T-cell (primary cell): Measurements from ENCODE around the gene LGALSL. TPM values are rescaled to one million over a fixed set of nuclear protein-coding genes. Genes with fewer than 3 reads are reported as not detected.

Experiments used
- ATAC-seq, 4 experiments: fragments of 200-7000 bp in 3 of 4; fragments of 150-1000 bp in 1 of 4; cut with Tn5 transposase; replicated peaks in 1 of 4; 1 replicate in 3 of 4; 2 replicates in 1 of 4; pipeline ENCODE4 v1.10.0; 2021; ENCODE audit warnings: moderate library complexity in 3 of 4, mild to moderate bottlenecking in 2 of 4, moderate number of reproducible peaks in 1 of 4
- CTCF ChIA-PET, 2 donors: fragments of 300-600 bp; sonication (Branson Sonifier 250); formaldehyde crosslinking; loops; one replicate each; lab custom pipeline; 2022; ENCODE audit warnings: antibody characterized with exemption in 2 of 2; lab: Charles Lee
- POLR2A ChIA-PET, 2 donors: fragments of 300-600 bp; sonication (Branson Sonifier 250); formaldehyde crosslinking; loops; one replicate each; lab custom pipeline; 2022; ENCODE audit warnings: antibody characterized with exemption in 2 of 2; lab: Charles Lee
- DNase-seq, 35 experiments: peaks; one replicate each; pipeline versions ENCODE4 v3.0.0 to v3.0.0-alpha.2; 2013 to 2023
- H3K27ac ChIP-seq: one replicate; pipeline ENCODE4 v1.5.1; 2013; ENCODE audit warnings: low read length
- H3K27me3 ChIP-seq, 2 experiments: replicated peaks in 1 of 2; 1 replicate in 1 of 2; 2 replicates in 1 of 2; pipeline versions ENCODE4 v1.6.1 to v1.7.0; 2013; ENCODE audit warnings: low read length in 1 of 2, mixed read lengths in 1 of 2; ENCODE audit not compliant: control insufficient read depth in 2 of 2, insufficient read depth in 2 of 2; ENCODE audit errors: extremely low read depth in 1 of 2
- H3K36me3 ChIP-seq, 2 donors: 1 replicate in 1 of 2; 2 replicates in 1 of 2; pipeline versions ENCODE4 v1.6.1 to v1.7.0; 2013; ENCODE audit warnings: low read length in 1 of 2; ENCODE audit not compliant: control insufficient read depth in 2 of 2, insufficient read depth in 1 of 2; ENCODE audit errors: extremely low read depth in 1 of 2
- H3K4me1 ChIP-seq, 2 experiments: 1 replicate in 1 of 2; 2 replicates in 1 of 2; pipeline versions ENCODE4 v1.6.1 to v1.7.0; 2013; ENCODE audit warnings: low read length in 2 of 2, mixed read lengths in 1 of 2; ENCODE audit not compliant: insufficient read depth in 2 of 2, control insufficient read depth in 1 of 2; ENCODE audit errors: extremely low read depth in 1 of 2
- H3K4me3 ChIP-seq, 2 donors: 1 replicate in 1 of 2; 2 replicates in 1 of 2; pipeline versions ENCODE4 v1.5.1 to v1.7.0; 2013; ENCODE audit warnings: mild to moderate bottlenecking in 2 of 2, low read length in 1 of 2, moderate library complexity in 1 of 2; ENCODE audit not compliant: control insufficient read depth in 1 of 2; ENCODE audit errors: extremely low read depth in 1 of 2
- H3K9me3 ChIP-seq: 2 replicates; pipeline ENCODE4 v1.7.0; 2013
- H3K27ac Mint-ChIP-seq, 2 donors: one replicate each; pipeline ENCODE4 v1.8.0; 2020 to 2021; ENCODE audit warnings: mild to moderate bottlenecking in 2 of 2, mixed read lengths in 2 of 2
- H3K27me3 Mint-ChIP-seq, 2 donors: one replicate each; pipeline ENCODE4 v1.8.0; 2021 to 2022; ENCODE audit warnings: mixed read lengths in 2 of 2
- H3K36me3 Mint-ChIP-seq: one replicate; pipeline ENCODE4 v1.8.0; 2021; ENCODE audit warnings: mixed read lengths
- H3K4me1 Mint-ChIP-seq, 3 donors: one replicate each; pipeline ENCODE4 v1.8.0; 2020 to 2022; ENCODE audit warnings: mixed read lengths in 3 of 3, mild to moderate bottlenecking in 1 of 3
- H3K4me3 Mint-ChIP-seq, 3 donors: one replicate each; pipeline ENCODE4 v1.8.0; 2020 to 2022; ENCODE audit warnings: mild to moderate bottlenecking in 3 of 3, mixed read lengths in 3 of 3, moderate library complexity in 3 of 3
- H3K9me3 Mint-ChIP-seq, 3 donors: one replicate each; pipeline ENCODE4 v1.8.0; 2020 to 2022; ENCODE audit warnings: mixed read lengths in 3 of 3
- WGBS: methylation state at CpG from one replicate; pipeline ENCODE4 v1.1.5; 2013; ENCODE audit warnings: missing lambda C conversion rate; ENCODE audit not compliant: insufficient coverage; 5-methylcytosine and 5-hydroxymethylcytosine counted together
- total RNA-seq, 35 experiments: library from RNA in 6 of 35; stranded (reverse) in 6 of 35; fragments of 120-200 nt in 1 of 35; gene quantifications; one replicate each; pipeline versions ENCODE4 v1.2.1 to v1.2.4 and lab custom pipeline; 2013 to 2026

The LGALSL gene
- total RNA-seq, 5 donors from 2014 or later (not counting 1 experiment from before 2014, with no cell fraction given) = 0.21 to 1.0 (median 0.57) TPM

- H3K4me3 Mint-ChIP-seq = no peak overlapping the region
- H3K27me3 Mint-ChIP-seq = peaks cover 0 to 2% of the 10 kb centered on the region in 2 donors
- H3K9me3 ChIP-seq = no peaks in the 10 kb centered on the region
- ATAC-seq (no peak), DNase-seq (no peak)
- ChIA-PET POLR2A (no interaction called here), CTCF (no interaction called here)
- H3K36me3 Mint-ChIP-seq = no peaks in the 10 kb centered on the region
- H3K4me1 ChIP-seq = peaks cover 0 to 5% of the 10 kb centered on the region in 2 experiments
- peaks cover 0 to 11% of the 10 kb centered on the region in 2 experiments for H3K27me3 ChIP-seq
- no peak overlapping the region for H3K4me3 ChIP-seq
- WGBS = 90% methylated on average over 3 of the region's 3 CpGs
- H3K9me3 Mint-ChIP-seq = no peaks in the 10 kb centered on the region
- H3K4me1 Mint-ChIP-seq = peaks cover 0 to 7% (median 6%) of the 10 kb centered on the region in 3 donors
- no peaks in the 10 kb centered on the region for H3K36me3 ChIP-seq
- H3K27ac Mint-ChIP-seq = no peak overlapping the region
- no peak overlapping the region for H3K27ac ChIP-seq
Observed at GRCh38 chr2:64459575-64459974, 5.6 kb downstream of the LGALSL start.

GRCh38 chr2:64460330-64460729, 6.4 kb downstream of the LGALSL start:
- Histone ChIP-seq H3K4me1 (no peaks in the 10 kb centered on the region), H3K27ac (no peak overlapping the region), H3K36me3 (no peaks in the 10 kb centered on the region), H3K27me3 (peaks cover 0 to 6% of the 10 kb centered on the region in 2 experiments), H3K4me3 (no peak overlapping the region), H3K9me3 (no peaks in the 10 kb centered on the region)
- Mint-ChIP-seq H3K4me1 (peaks cover 0 to 2% (median under 1%) of the 10 kb centered on the region in 3 donors), H3K4me3 (no peak overlapping the region), H3K27ac (no peak overlapping the region), H3K36me3 (no peaks in the 10 kb centered on the region), H3K27me3 (peaks cover 0 to 2% of the 10 kb centered on the region in 2 donors), H3K9me3 (no peaks in the 10 kb centered on the region)
- no peak for DNase-seq
- ChIA-PET POLR2A (no interaction called here), CTCF (no interaction called here)
- no CpG with 5 or more reads among the region's 3 CpGs for WGBS
- no peak for ATAC-seq

DNA sequence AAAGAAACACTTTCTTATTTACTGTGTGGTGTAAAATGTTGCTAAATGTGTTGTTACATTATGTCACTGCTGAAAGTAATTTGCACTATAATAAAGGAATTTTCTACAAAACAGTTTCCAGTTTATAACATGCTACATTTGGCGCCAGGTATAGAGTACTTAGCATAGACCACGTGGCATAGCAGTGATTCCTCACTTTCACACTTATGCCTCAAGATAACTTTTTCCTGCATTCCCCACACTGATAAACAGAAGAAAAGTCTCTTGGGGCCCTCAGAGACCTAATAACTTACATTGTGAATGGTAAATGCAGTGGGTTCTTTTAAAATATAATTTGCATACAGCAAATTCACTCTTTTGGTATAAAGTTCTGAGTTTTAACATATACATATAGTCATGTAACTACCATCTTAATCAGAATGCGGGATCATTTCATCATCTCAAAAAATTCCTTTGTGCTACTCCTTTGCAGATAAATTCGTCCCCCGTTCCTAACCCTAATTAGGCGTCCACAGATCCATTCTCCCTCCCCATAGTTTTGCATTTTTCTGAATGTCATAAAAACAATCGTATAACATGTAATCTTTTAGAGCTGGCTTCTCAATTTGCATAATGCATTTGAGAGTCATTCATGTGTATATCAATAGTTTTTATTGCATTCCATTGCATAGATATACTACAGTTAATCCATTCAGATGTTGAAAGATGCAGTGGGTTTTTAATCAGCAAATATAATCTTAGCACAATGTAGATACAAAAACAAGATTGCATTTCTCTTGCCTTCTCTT, 7.5 kb downstream of the LGALSL start:
- H3K4me1 Mint-ChIP-seq = no peaks in the 10 kb centered on the region
- H3K36me3 Mint-ChIP-seq = no peaks in the 10 kb centered on the region
- H3K4me3 ChIP-seq = no peak overlapping the region
- POLR2A ChIA-PET = no interaction called here
- no peak overlapping the region for H3K27ac Mint-ChIP-seq
- no peaks in the 10 kb centered on the region for H3K9me3 Mint-ChIP-seq
- H3K4me1 ChIP-seq = no peaks in the 10 kb centered on the region
- DNase-seq (no peak), ATAC-seq (no peak)
- H3K36me3 ChIP-seq = no peaks in the 10 kb centered on the region
- peaks cover 0 to 2% of the 10 kb centered on the region in 2 donors for H3K27me3 Mint-ChIP-seq
- 100% methylated on average over 1 of the region's 7 CpGs for WGBS
- no peak overlapping the region for H3K4me3 Mint-ChIP-seq
- no peaks in the 10 kb centered on the region for H3K27me3 ChIP-seq
- CTCF ChIA-PET = interaction anchor here in 1 of 2 donors (0.7 kb wide), 1 partner anchor 138 kb away, joined by 3 read pairs; no protein-coding TSS in a partner anchor
- no peak overlapping the region for H3K27ac ChIP-seq
- no peaks in the 10 kb centered on the region for H3K9me3 ChIP-seq

DNA sequence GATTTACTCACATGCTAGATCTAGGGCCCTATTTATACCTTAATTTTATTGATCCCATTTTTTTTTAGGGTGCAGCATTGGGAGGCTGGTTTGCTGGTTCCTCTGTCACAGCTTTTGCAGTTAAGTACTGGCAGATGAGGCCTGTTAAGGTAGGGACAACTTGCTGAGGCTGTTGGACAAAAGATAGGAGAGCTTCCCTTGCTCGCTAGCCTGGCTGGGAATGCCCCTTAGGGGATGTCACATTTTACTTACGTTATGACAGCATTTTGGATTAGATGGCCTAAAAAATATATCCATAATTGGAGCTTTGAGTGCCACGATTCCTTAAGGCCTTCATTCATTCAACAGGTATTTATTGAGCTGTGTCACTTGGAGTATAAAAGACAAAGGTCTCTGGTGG, 8.2 kb downstream of the LGALSL start:
- ChIA-PET CTCF (interaction anchor here in 1 of 2 donors (0.7 kb wide), 1 partner anchor 137 kb away, joined by 3 read pairs; no protein-coding TSS in a partner anchor), POLR2A (no interaction called here)
- Histone ChIP-seq H3K4me3 (no peak overlapping the region), H3K36me3 (no peaks in the 10 kb centered on the region), H3K9me3 (no peaks in the 10 kb centered on the region), H3K27me3 (no peaks in the 10 kb centered on the region), H3K4me1 (no peaks in the 10 kb centered on the region), H3K27ac (no peak overlapping the region)
- ATAC-seq (no peak), DNase-seq (no peak)
- no peak overlapping the region for H3K27ac Mint-ChIP-seq
- H3K4me1 Mint-ChIP-seq = no peaks in the 10 kb centered on the region
- peaks cover 0 to 2% of the 10 kb centered on the region in 2 donors for H3K27me3 Mint-ChIP-seq
- H3K4me3 Mint-ChIP-seq = no peak overlapping the region
- no CpG with 5 or more reads among the region's 3 CpGs for WGBS
- H3K36me3 Mint-ChIP-seq = no peaks in the 10 kb centered on the region
- no peaks in the 10 kb centered on the region for H3K9me3 Mint-ChIP-seq

DNA sequence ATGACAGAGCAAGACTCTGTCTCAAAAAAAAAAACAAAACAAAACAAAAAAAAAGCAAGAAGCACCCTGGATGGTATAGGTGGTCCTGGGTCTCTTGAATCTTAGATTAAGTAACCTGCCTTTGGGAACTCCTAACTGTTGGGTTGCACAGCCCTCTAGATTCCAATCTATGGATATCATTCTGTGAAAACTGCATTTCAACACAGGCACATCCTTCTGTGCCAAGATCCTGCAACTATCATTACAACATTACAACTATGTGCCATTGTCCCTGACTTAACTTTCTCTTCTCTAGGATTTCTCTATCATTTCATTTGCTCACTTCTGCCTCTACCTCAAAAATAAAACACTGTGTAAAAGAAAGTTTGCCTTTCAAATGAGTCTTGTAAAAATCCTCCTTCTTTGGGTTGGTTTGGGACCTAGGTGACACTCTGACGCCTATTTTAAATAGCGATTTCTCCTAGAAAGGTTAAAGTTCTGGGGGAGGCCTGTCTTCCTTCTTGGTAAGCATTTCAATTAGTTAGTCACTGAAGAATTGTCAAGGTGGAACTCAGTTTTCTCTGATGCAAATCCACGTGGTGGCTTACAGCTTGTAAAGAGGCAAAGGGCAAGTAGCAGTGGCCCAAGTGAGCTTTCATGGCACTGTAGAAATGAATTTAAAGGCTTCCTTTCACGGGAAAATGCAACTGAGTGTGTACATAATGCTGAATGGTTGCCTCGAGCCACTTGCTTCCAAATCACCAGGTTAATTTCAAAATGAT, 9.2 kb downstream of the LGALSL start:
- no peak overlapping the region for H3K4me3 Mint-ChIP-seq
- ChIA-PET CTCF (interaction anchor here in 1 of 2 donors (0.9 kb wide), 1 partner anchor 25 kb away, joined by 3 read pairs; no protein-coding TSS in a partner anchor), POLR2A (no interaction called here)
- DNase-seq (no peak), ATAC-seq (no peak)
- H3K27me3 ChIP-seq = no peaks in the 10 kb centered on the region
- no peaks in the 10 kb centered on the region for H3K4me1 ChIP-seq
- H3K36me3 ChIP-seq = no peaks in the 10 kb centered on the region
- no peaks in the 10 kb centered on the region for H3K9me3 ChIP-seq
- no peaks in the 10 kb centered on the region for H3K9me3 Mint-ChIP-seq
- no peak overlapping the region for H3K27ac Mint-ChIP-seq
- no peak overlapping the region for H3K27ac ChIP-seq
- no peaks in the 10 kb centered on the region for H3K4me1 Mint-ChIP-seq
- peaks cover 0 to 2% of the 10 kb centered on the region in 2 donors for H3K27me3 Mint-ChIP-seq
- WGBS = no CpG with 5 or more reads among the region's 5 CpGs
- no peaks in the 10 kb centered on the region for H3K36me3 Mint-ChIP-seq
- H3K4me3 ChIP-seq = no peak overlapping the region

GRCh38 chr2:64463781-64464180, 9.8 kb downstream of the LGALSL start:
- DNase-seq (no peak), ATAC-seq (no peak)
- Mint-ChIP-seq H3K4me3 (no peak overlapping the region), H3K27ac (no peak overlapping the region), H3K27me3 (peaks cover 0 to 2% of the 10 kb centered on the region in 2 donors), H3K36me3 (no peaks in the 10 kb centered on the region), H3K9me3 (no peaks in the 10 kb centered on the region), H3K4me1 (no peaks in the 10 kb centered on the region)
- Histone ChIP-seq H3K27me3 (no peaks in the 10 kb centered on the region), H3K36me3 (no peaks in the 10 kb centered on the region), H3K9me3 (no peaks in the 10 kb centered on the region), H3K4me3 (no peak overlapping the region), H3K4me1 (no peaks in the 10 kb centered on the region), H3K27ac (no peak overlapping the region)
- ChIA-PET POLR2A (no interaction called here), CTCF (no interaction called here)
- no CpG with 5 or more reads among the region's 1 CpG for whole genome bisulfite sequencing
